ENCODE results near the gene HSFX3. TPM values are rescaled to one million over a fixed set of nuclear protein-coding genes. Genes with fewer than 3 reads are reported as not detected.
"Not testable (repeated sequence)": the region's sequence is repeated elsewhere in the genome, so short reads cannot be mapped to it uniquely, and the experiment has no call there.

The HSFX3 gene
- total RNA-seq, 2 experiments from 2014 or later = not detected

DNA sequence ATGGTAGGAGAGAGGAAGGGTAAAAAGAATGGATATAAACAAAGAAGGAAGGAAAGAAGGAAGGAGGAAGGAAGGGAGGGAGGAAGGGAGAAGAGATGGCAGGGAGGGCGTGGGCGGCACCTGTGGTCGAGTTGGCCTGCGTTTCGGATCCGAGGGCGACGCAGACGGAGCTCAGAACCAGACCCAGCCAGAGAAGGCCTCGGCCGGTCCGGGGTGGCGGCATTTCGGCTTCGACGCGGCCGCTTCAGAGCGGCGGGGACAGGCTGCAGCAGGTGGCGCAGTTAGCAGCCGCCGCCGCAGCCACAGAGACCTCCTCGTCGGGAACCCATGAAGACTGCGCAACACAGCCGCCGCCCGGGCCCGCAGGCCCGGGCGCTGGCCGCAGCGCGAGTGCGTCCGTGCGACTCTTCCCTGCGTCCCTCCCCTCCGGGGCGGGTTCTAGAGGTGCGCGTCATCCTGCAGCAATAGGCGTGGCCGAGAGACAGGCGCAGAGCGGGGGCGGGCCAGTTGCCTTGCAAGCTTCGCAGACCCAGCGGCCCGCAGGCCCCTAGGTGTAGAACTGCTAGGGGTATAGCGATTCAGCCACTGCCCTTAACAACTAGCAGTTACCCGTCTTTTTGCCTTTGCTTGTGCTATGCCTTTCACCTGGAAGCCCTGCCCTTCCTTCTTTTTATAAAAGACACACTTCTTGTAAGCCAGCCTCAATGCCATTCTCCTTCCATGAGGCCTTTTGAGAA is 44.6 kb downstream of the HSFX3 start, which contains the start of gene IDS:
Gene IDS, minus strand, starts transcription at position 392 of the 737 bp plus-strand sequence. Its CDS starts 169 bp downstream, at position 223.
- POLR2A ChIA-PET = interaction anchor here (0.6 to 1.4 kb wide), 3 partner anchors 11 to 1195 kb away, joined by 4 to 5 read pairs (median 4); partner anchors contain the start of gene EOLA1
- CTCF ChIA-PET = no interaction called here
- peak within 1 kb of the TSS; percentile 96 for H3K27ac Mint-ChIP-seq
- peak within 1 kb of the TSS; percentile 92 for H3K4me3 Mint-ChIP-seq
- peak; percentile 93 for DNase-seq
- no peaks in the 10 kb centered on the region for H3K9me3 Mint-ChIP-seq
- peaks cover 9% of the 10 kb centered on the region for H3K36me3 Mint-ChIP-seq (ENCODE audit: low read depth)
- H3K27me3 Mint-ChIP-seq = no peaks in the 10 kb centered on the region
- TF ChIP-seq, protein P1, sequence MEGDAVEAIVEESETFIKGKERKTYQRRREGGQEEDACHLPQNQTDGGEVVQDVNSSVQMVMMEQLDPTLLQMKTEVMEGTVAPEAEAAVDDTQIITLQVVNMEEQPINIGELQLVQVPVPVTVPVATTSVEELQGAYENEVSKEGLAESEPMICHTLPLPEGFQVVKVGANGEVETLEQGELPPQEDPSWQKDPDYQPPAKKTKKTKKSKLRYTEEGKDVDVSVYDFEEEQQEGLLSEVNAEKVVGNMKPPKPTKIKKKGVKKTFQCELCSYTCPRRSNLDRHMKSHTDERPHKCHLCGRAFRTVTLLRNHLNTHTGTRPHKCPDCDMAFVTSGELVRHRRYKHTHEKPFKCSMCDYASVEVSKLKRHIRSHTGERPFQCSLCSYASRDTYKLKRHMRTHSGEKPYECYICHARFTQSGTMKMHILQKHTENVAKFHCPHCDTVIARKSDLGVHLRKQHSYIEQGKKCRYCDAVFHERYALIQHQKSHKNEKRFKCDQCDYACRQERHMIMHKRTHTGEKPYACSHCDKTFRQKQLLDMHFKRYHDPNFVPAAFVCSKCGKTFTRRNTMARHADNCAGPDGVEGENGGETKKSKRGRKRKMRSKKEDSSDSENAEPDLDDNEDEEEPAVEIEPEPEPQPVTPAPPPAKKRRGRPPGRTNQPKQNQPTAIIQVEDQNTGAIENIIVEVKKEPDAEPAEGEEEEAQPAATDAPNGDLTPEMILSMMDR (IDR thresholded peaks at IDR 0.05) = no peak
- intact Hi-C loops (cut with micrococcal nuclease) = loop anchor here (10.0 kb wide), 1 partner anchor 430 kb away; the partner anchor contains the start of gene EOLA2
- peak; percentile 75 for ATAC-seq
- peaks cover 34% of the 10 kb centered on the region for H3K4me1 Mint-ChIP-seq (ENCODE audit: low read depth)

- H3K4me1 Mint-ChIP-seq (ENCODE audit: low read depth) = peaks cover 37% of the 10 kb centered on the region
- ChIA-PET CTCF (interaction anchor here (0.7 kb wide), 1 partner anchor 35 kb away, joined by 4 read pairs; no protein-coding TSS in a partner anchor), POLR2A (interaction anchor here (0.6 to 1.4 kb wide), 3 partner anchors 11 to 1194 kb away, joined by 4 to 5 read pairs (median 4); partner anchors contain the start of gene EOLA1)
- no peaks in the 10 kb centered on the region for H3K27me3 Mint-ChIP-seq
- intact Hi-C loops (cut with micrococcal nuclease) = loop anchor here (10.0 kb wide), 1 partner anchor 430 kb away; the partner anchor contains the start of gene EOLA2
- H3K4me3 Mint-ChIP-seq = peak overlapping the region; percentile 92
- TF ChIP-seq, protein P1 (IDR thresholded peaks at IDR 0.05) = peak; percentile 32
- DNase-seq (peak; percentile 80), ATAC-seq (peak; percentile 76)
- H3K27ac Mint-ChIP-seq = peak overlapping the region; percentile 96
- peaks cover 9% of the 10 kb centered on the region for H3K36me3 Mint-ChIP-seq (ENCODE audit: low read depth)
- no peaks in the 10 kb centered on the region for H3K9me3 Mint-ChIP-seq
Observed at GRCh38 chrX:149504226-149504914, 45.4 kb downstream of the HSFX3 start.

GRCh38 chrX:149503446-149503845 is 46.3 kb downstream of the HSFX3 start:
- intact Hi-C loops (cut with micrococcal nuclease) = loop anchor here (10.0 kb wide), 1 partner anchor 431 kb away; the partner anchor contains the start of gene EOLA2
- CTCF ChIA-PET = interaction anchor here (0.7 kb wide), 1 partner anchor 36 kb away, joined by 4 read pairs; no protein-coding TSS in a partner anchor
- POLR2A ChIA-PET; H3K27ac Mint-ChIP-seq; H3K36me3 Mint-ChIP-seq (ENCODE audit: low read depth); H3K27me3 Mint-ChIP-seq; H3K9me3 Mint-ChIP-seq: not testable (repeated sequence)
- H3K4me1 Mint-ChIP-seq (ENCODE audit: low read depth) = peaks cover 37% of the 10 kb centered on the region
- DNase-seq (peak; percentile 79), ATAC-seq (peak; percentile 59)
- H3K4me3 Mint-ChIP-seq = peak overlapping the region; percentile 92

DNA sequence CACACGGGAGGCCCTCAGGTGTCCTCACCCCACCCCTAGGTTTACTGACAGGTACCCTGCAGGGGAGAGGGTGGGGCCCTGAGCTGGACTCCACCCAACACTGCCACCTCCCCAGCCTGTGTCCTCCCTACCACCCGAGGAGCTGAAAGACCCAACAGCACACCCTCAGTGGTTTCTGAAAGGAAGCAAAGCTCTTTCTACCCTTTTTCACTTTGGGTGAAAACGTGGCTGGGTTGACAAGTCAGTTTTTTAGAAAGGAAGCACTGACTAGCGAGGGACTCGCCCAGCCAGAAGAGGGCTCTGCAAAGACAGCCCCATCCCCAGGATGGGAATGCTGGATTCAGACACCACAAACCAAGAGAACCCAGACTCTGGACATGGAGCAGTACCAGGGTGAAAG is 46.8 kb downstream of the HSFX3 start:
- POLR2A ChIA-PET, H3K9me3 Mint-ChIP-seq, H3K27me3 Mint-ChIP-seq, ATAC-seq, H3K4me3 Mint-ChIP-seq, DNase-seq: not testable (repeated sequence)
- intact Hi-C loops (cut with micrococcal nuclease) = loop anchor here (10.0 kb wide), 1 partner anchor 432 kb away; the partner anchor contains the start of gene EOLA2
- Mint-ChIP-seq H3K27ac (peak overlapping the region; percentile 20), H3K4me1 (ENCODE audit: low read depth) (peaks cover 37% of the 10 kb centered on the region), H3K36me3 (ENCODE audit: low read depth) (peaks cover 10% of the 10 kb centered on the region)
- CTCF ChIA-PET = interaction anchor here (1.2 kb wide), 1 partner anchor 10 kb away, joined by 3 read pairs; no protein-coding TSS in a partner anchor

DNA sequence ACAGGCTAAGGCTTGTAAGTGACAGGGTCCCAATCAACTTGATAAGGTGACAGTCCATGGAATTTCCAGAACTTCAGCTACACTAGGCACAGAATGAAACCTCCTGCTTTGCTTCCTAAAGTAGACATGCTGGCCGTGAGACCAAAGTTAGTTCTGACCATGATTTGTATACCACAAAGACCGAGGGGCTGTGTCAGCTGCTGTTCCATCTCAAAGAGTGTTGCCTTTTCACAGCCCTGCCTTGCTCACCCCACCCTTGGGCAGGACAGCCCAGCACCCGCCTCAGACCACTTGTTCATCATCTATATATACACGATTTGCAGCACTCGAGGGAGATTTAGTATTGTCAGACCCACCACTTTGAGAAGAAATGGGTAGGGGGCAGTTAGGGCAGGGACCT is 50.0 kb downstream of the HSFX3 start:
- H3K4me1 Mint-ChIP-seq (ENCODE audit: low read depth) = peaks cover 28% of the 10 kb centered on the region

More for the DNA sequence above, 50.0 kb downstream of the HSFX3 start:
- peak overlapping the region; percentile 10 for H3K27ac Mint-ChIP-seq
- intact Hi-C loops (cut with micrococcal nuclease) = loop anchor here (10.0 kb wide), 1 partner anchor 435 kb away; the partner anchor contains the start of gene EOLA2
- CTCF ChIA-PET = interaction anchor here (1.5 to 2.4 kb wide), 2 partner anchors 12 to 29 kb away, joined by 4 to 5 read pairs; no protein-coding TSS in a partner anchor
- no peak overlapping the region for H3K4me3 Mint-ChIP-seq
- DNase-seq (no peak), ATAC-seq (no peak)
- H3K27me3 Mint-ChIP-seq = no peaks in the 10 kb centered on the region
- TF ChIP-seq, protein P1 (IDR thresholded peaks at IDR 0.05) = no peak
- H3K36me3 Mint-ChIP-seq (ENCODE audit: low read depth) = peaks cover 14% of the 10 kb centered on the region
- no peaks in the 10 kb centered on the region for H3K9me3 Mint-ChIP-seq
- POLR2A ChIA-PET = no interaction called here

All from activated CD8-positive, alpha-beta T cell treated with anti-CD3 and anti-CD28 coated beads for 36 hours (primary cell).